Lower leg skin (tissue), 3 donors: ENCODE results near the gene VPS35L.
"Not testable (repeated sequence)": the region's sequence is repeated elsewhere in the genome, so short reads cannot be mapped to it uniquely, and the experiment has no call there.

Experiments used
- CTCF ChIP-seq, 3 donors: fragments of 450-650 bp; IDR thresholded peaks; one replicate each; pipeline ENCODE4 v1.5.1; 2016; ENCODE audit warnings: antibody characterized with exemption in 3 of 3, mild to moderate bottlenecking in 3 of 3, moderate library complexity in 2 of 3
- POLR2A ChIP-seq, 2 donors: fragments of 450-650 bp; IDR thresholded peaks; one replicate each; pipeline ENCODE4 v1.6.1; 2016 to 2017; ENCODE audit warnings: antibody characterized with exemption in 2 of 2, mild to moderate bottlenecking in 1 of 2, moderate library complexity in 1 of 2

- not testable (repeated sequence) for TF ChIP-seq CTCF, POLR2A (IDR thresholded peaks at IDR 0.05)
Measured at GRCh38 chr16:19716728-19717127, 161.2 kb downstream of the VPS35L start.
